ENCODE results near the gene AP1S3. TPM values are rescaled to one million over a fixed set of nuclear protein-coding genes. Genes with fewer than 3 reads are reported as not detected.

The AP1S3 gene
- total and polyA plus RNA-seq, 5 donors: 0.17 to 0.84 (median 0.29) TPM

GRCh38 chr2:223759569-223760430, 77.6 kb downstream of the AP1S3 start:
- DNase-seq (no peak), ATAC-seq (no peak)
- Histone ChIP-seq H3K9me3 (ENCODE audit: control insufficient read depth, low read length) (no peaks in the 10 kb centered on the region), H3K27ac (ENCODE audit: low read length) (no peak overlapping the region), H3K4me1 (ENCODE audit: control insufficient read depth, insufficient read depth, low read length) (no peaks in the 10 kb centered on the region), H3K27me3 (ENCODE audit: control insufficient read depth, insufficient read depth) (no peaks in the 10 kb centered on the region), H3K4me3 (ENCODE audit: low read length) (no peak overlapping the region)
- 67% methylated on average over 8 of the region's 8 CpGs for WGBS
- intact Hi-C loops (cut with DNase I): no loop called here

GRCh38 chr2:223758131-223758840, 79.1 kb downstream of the AP1S3 start:
- H3K27ac ChIP-seq (ENCODE audit: low read length): no peak overlapping the region
- no peaks in the 10 kb centered on the region for H3K4me1 ChIP-seq (ENCODE audit: control insufficient read depth, insufficient read depth, low read length)
- H3K4me3 ChIP-seq (ENCODE audit: low read length): no peak overlapping the region
- no peaks in the 10 kb centered on the region for H3K27me3 ChIP-seq (ENCODE audit: control insufficient read depth, insufficient read depth)
- intact Hi-C loops (cut with DNase I): no loop called here
- H3K9me3 ChIP-seq (ENCODE audit: control insufficient read depth, low read length): no peaks in the 10 kb centered on the region
- ATAC-seq (no peak), DNase-seq (no peak)
- 55% methylated on average over 4 of the region's 4 CpGs for WGBS

DNA sequence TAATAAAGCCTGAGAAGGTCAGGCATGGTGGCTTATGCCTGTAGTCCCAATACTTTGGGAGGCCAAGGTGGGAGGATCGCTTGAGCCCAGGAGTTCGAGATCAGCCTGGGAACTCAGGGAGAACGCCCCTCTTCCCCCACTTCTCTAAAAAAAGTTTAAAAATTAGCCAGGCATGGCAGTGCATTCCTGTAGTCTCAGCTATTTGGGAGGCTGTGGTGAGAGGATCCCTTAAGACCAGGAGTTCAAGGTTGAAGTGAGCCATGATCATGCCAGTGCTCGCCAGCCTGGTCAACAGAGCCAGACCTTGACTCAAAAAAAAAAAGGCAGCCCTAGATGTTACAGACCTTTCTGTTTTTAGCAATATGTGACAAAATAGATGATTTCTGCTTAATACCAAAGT, 83.4 kb downstream of the AP1S3 start:
- intact Hi-C loops (cut with DNase I): no loop called here
- ATAC-seq: no peak

GRCh38 chr2:223751012-223751411, 86.4 kb downstream of the AP1S3 start:
- H3K27me3 ChIP-seq (ENCODE audit: control insufficient read depth, insufficient read depth): no peaks in the 10 kb centered on the region

More for the DNA sequence above, 83.4 kb downstream of the AP1S3 start:
- H3K4me1 ChIP-seq (ENCODE audit: control insufficient read depth, insufficient read depth, low read length): no peaks in the 10 kb centered on the region
- H3K27me3 ChIP-seq (ENCODE audit: control insufficient read depth, insufficient read depth): no peaks in the 10 kb centered on the region
- H3K4me3 ChIP-seq (ENCODE audit: low read length): no peak overlapping the region
- 96% methylated on average over 4 of the region's 4 CpGs for WGBS
- no peak overlapping the region for H3K27ac ChIP-seq (ENCODE audit: low read length)
- H3K9me3 ChIP-seq (ENCODE audit: control insufficient read depth, low read length): no peaks in the 10 kb centered on the region
- no peak for DNase-seq

GRCh38 chr2:223747392-223748042, 89.9 kb downstream of the AP1S3 start:
- intact Hi-C loops (cut with DNase I): no loop called here
- Histone ChIP-seq H3K27ac (ENCODE audit: low read length) (no peak overlapping the region), H3K9me3 (ENCODE audit: control insufficient read depth, low read length) (no peaks in the 10 kb centered on the region), H3K4me1 (ENCODE audit: control insufficient read depth, insufficient read depth, low read length) (no peaks in the 10 kb centered on the region), H3K4me3 (ENCODE audit: low read length) (no peak overlapping the region), H3K27me3 (ENCODE audit: control insufficient read depth, insufficient read depth) (no peaks in the 10 kb centered on the region)
- DNase-seq (no peak), ATAC-seq (no peak)
- 54% methylated on average over 2 of the region's 2 CpGs for WGBS

More at GRCh38 chr2:223751012-223751411, 86.4 kb downstream of the AP1S3 start:
- Histone ChIP-seq H3K4me1 (ENCODE audit: control insufficient read depth, insufficient read depth, low read length) (no peaks in the 10 kb centered on the region), H3K9me3 (ENCODE audit: control insufficient read depth, low read length) (no peaks in the 10 kb centered on the region), H3K4me3 (ENCODE audit: low read length) (no peak overlapping the region), H3K27ac (ENCODE audit: low read length) (no peak overlapping the region)
- intact Hi-C loops (cut with DNase I): no loop called here
- DNase-seq (no peak), ATAC-seq (no peak)
- WGBS: 45% methylated on average over 1 of the region's 1 CpG

DNA sequence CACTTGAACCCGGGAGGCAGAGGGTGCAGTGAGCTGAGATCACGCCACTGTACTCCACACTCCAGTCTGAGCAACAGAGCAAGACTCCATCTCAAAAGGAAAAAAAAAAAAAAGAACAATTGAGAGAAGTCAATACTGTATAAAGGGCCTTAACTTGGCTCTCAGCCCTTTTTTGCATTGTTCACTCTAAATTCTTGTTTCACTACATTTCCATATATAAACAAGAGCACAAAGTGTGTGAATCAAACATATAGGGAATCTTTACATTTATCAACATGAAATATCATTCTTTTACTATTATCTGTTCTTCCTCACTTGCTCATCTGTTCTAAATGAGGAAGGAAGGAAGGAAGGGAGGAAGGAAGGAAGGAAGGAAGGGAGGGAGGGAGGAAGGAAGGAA, 90.8 kb downstream of the AP1S3 start:
- intact Hi-C loops (cut with DNase I): no loop called here
- 92% methylated on average over 2 of the region's 2 CpGs for WGBS
- no peaks in the 10 kb centered on the region for H3K27me3 ChIP-seq (ENCODE audit: control insufficient read depth, insufficient read depth)
- ATAC-seq (no peak), DNase-seq (no peak)
- no peaks in the 10 kb centered on the region for H3K4me1 ChIP-seq (ENCODE audit: control insufficient read depth, insufficient read depth, low read length)
- H3K27ac ChIP-seq (ENCODE audit: low read length): no peak overlapping the region
- no peaks in the 10 kb centered on the region for H3K9me3 ChIP-seq (ENCODE audit: control insufficient read depth, low read length)
- no peak overlapping the region for H3K4me3 ChIP-seq (ENCODE audit: low read length)

- 43% methylated on average over 3 of the region's 3 CpGs for WGBS
- no peak overlapping the region for H3K27ac ChIP-seq (ENCODE audit: low read length)
- no peaks in the 10 kb centered on the region for H3K4me1 ChIP-seq (ENCODE audit: control insufficient read depth, insufficient read depth, low read length)
- DNase-seq: no peak
- no peaks in the 10 kb centered on the region for H3K27me3 ChIP-seq (ENCODE audit: control insufficient read depth, insufficient read depth)
- H3K4me3 ChIP-seq (ENCODE audit: low read length): no peak overlapping the region
- peak; percentile 45 to 78 for ATAC-seq
- no peaks in the 10 kb centered on the region for H3K9me3 ChIP-seq (ENCODE audit: control insufficient read depth, low read length)
- intact Hi-C loops (cut with DNase I): no loop called here
Observed at GRCh38 chr2:223744580-223744979, 92.8 kb downstream of the AP1S3 start.

DNA sequence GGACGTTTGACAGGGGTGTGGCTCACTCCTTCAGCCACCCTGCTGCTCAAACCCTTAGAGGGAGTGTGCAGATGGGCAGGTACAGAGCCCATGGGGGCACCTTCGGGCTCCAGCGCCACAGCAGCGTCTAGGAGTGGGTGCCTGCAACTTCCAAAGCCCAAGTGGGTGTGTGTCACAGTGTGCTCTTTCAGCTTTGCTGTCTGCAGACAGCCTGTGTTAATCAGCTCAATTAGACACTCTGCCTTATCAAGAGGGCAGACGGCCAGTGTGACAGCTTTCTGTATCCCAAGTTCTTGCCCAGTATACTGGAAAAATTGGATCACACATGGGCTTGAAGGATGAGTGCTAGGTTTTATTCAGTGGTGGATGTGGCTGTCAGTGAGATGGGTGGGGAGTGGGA, 96.7 kb downstream of the AP1S3 start:
- no peaks in the 10 kb centered on the region for H3K27me3 ChIP-seq (ENCODE audit: control insufficient read depth, insufficient read depth)
- no peak overlapping the region for H3K4me3 ChIP-seq (ENCODE audit: low read length)
- no peaks in the 10 kb centered on the region for H3K4me1 ChIP-seq (ENCODE audit: control insufficient read depth, insufficient read depth, low read length)
- ATAC-seq (peak; percentile 77 to 81), DNase-seq (peak; percentile 38 to 62 (median 55))
- no peak overlapping the region for H3K27ac ChIP-seq (ENCODE audit: low read length)
- 49% methylated on average over 5 of the region's 5 CpGs for WGBS
- H3K9me3 ChIP-seq (ENCODE audit: control insufficient read depth, low read length): no peaks in the 10 kb centered on the region
- intact Hi-C loops (cut with DNase I): no loop called here

- intact Hi-C loops (cut with DNase I): no loop called here
- Histone ChIP-seq H3K4me3 (ENCODE audit: low read length) (no peak overlapping the region), H3K9me3 (ENCODE audit: control insufficient read depth, low read length) (no peaks in the 10 kb centered on the region), H3K27me3 (ENCODE audit: control insufficient read depth, insufficient read depth) (no peaks in the 10 kb centered on the region), H3K27ac (ENCODE audit: low read length) (no peak overlapping the region), H3K4me1 (ENCODE audit: control insufficient read depth, insufficient read depth, low read length) (no peaks in the 10 kb centered on the region)
- DNase-seq (no peak), ATAC-seq (no peak)
- WGBS: 91% methylated on average over 6 of the region's 6 CpGs
Observed at GRCh38 chr2:223737207-223737606, 100.2 kb downstream of the AP1S3 start.

DNA sequence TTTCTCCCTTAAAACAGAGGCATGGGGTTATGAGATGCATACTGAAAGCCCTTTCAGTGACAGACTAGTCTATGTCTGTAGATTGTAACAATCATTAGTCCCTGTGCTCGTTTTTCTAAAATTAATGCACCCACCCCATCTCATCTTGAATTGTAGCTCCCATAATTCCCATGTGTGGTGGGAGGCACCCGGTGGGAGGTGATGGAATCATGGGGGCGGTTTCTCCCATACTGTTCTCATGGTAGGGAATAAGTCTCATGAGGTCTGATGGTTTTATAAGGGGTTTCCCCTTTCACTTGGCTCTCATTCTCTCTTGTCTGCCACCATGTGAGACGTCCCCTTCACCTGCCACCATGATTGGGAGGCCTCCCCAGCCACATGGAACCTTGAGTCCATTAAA, 100.9 kb downstream of the AP1S3 start:
- Histone ChIP-seq H3K27ac (ENCODE audit: low read length) (no peak overlapping the region), H3K4me3 (ENCODE audit: low read length) (no peak overlapping the region), H3K4me1 (ENCODE audit: control insufficient read depth, insufficient read depth, low read length) (no peaks in the 10 kb centered on the region), H3K9me3 (ENCODE audit: control insufficient read depth, low read length) (no peaks in the 10 kb centered on the region), H3K27me3 (ENCODE audit: control insufficient read depth, insufficient read depth) (no peaks in the 10 kb centered on the region)
- intact Hi-C loops (cut with DNase I): no loop called here
- DNase-seq (no peak), ATAC-seq (no peak)
- WGBS: 85% methylated on average over 4 of the region's 4 CpGs

- 77% methylated on average over 4 of the region's 4 CpGs for WGBS
- Histone ChIP-seq H3K27me3 (ENCODE audit: control insufficient read depth, insufficient read depth) (no peaks in the 10 kb centered on the region), H3K27ac (ENCODE audit: low read length) (no peak overlapping the region), H3K4me1 (ENCODE audit: control insufficient read depth, insufficient read depth, low read length) (no peaks in the 10 kb centered on the region), H3K9me3 (ENCODE audit: control insufficient read depth, low read length) (no peaks in the 10 kb centered on the region), H3K4me3 (ENCODE audit: low read length) (no peak overlapping the region)
- intact Hi-C loops (cut with DNase I): no loop called here
- DNase-seq: no peak
- ATAC-seq: peak; percentile 53 to 74
Observed at GRCh38 chr2:223735659-223736244, 101.6 kb downstream of the AP1S3 start.
